ENCODE measurements around the gene CIDEC.
"Not testable (repeated sequence)": the region's sequence is repeated elsewhere in the genome, so short reads cannot be mapped to it uniquely, and the experiment has no call there.

DNA sequence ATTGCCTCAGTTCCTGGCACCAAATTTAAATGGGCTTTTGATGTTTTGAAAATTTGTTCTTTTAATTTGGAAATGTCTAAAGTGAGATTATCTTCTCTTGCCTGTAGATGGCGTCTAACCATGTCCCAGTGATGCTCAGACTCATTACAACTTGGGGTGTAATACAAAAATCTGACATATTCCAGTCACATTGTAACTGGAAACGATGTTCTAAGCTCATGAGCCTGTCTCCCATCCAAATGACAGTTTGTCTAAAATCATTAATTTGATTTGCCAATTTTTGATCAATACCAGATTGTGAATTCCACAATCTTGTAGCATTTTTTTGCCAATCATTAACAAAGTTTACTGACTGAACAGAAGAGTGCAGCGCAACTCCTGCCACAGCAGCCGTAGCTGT is 31.2 kb downstream of the CIDEC start:
- TF ChIP-seq HNRNPK (IDR thresholded peaks at IDR 0.05; ENCODE audit: low read depth, low read length, poor library complexity, severe bottlenecking); YEATS4 (CRISPR knock-in tag; IDR thresholded peaks at IDR 0.05; ENCODE audit: borderline replicate concordance); NR2C2 (CRISPR knock-in tag; IDR thresholded peaks at IDR 0.05; ENCODE audit: borderline replicate concordance); POLR2AphosphoS5 (IDR thresholded peaks at IDR 0.05; ENCODE audit: low read depth, low read length); NCOA1 (CRISPR knock-in tag; IDR thresholded peaks at IDR 0.05); FOXK2 (IDR thresholded peaks at IDR 0.05); POLR2A (IDR thresholded peaks at IDR 0.05; ENCODE audit: insufficient read depth in 1 of 2, low read depth in 2 of 2, low read length in 2 of 2); NFYB (CRISPR knock-in tag; IDR thresholded peaks at IDR 0.05); NFE2L1 (CRISPR knock-in tag; IDR thresholded peaks at IDR 0.05; ENCODE audit: borderline replicate concordance); EZH2 (conservative IDR thresholded peaks at IDR 0.05; ENCODE audit: low read depth, low read length); FOSL1 (CRISPR knock-in tag; IDR thresholded peaks at IDR 0.05; ENCODE audit: borderline replicate concordance): not testable (repeated sequence)
- TF ChIP-seq, protein P1, sequence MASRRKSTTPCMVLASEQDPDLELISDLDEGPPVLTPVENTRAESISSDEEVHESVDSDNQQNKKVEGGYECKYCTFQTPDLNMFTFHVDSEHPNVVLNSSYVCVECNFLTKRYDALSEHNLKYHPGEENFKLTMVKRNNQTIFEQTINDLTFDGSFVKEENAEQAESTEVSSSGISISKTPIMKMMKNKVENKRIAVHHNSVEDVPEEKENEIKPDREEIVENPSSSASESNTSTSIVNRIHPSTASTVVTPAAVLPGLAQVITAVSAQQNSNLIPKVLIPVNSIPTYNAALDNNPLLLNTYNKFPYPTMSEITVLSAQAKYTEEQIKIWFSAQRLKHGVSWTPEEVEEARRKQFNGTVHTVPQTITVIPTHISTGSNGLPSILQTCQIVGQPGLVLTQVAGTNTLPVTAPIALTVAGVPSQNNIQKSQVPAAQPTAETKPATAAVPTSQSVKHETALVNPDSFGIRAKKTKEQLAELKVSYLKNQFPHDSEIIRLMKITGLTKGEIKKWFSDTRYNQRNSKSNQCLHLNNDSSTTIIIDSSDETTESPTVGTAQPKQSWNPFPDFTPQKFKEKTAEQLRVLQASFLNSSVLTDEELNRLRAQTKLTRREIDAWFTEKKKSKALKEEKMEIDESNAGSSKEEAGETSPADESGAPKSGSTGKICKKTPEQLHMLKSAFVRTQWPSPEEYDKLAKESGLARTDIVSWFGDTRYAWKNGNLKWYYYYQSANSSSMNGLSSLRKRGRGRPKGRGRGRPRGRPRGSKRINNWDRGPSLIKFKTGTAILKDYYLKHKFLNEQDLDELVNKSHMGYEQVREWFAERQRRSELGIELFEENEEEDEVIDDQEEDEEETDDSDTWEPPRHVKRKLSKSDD (CRISPR knock-in tag; IDR thresholded peaks at IDR 0.05; ENCODE audit: low read depth) = not testable (repeated sequence)

All from HepG2 (cell line).